HG02938 (cell line): Measurements from ENCODE around the gene SLC30A2.
A peak's percentile ranks its signal among the peaks of the same experiment; 100 is the strongest.

Experiments used
- ATAC-seq: cut with Tn5 transposase; IDR thresholded peaks from one replicate; pipeline ENCODE4 v1.9.1; 2021; ENCODE audit warnings: mild to moderate bottlenecking, moderate library complexity; ENCODE audit not compliant: unreplicated experiment

The SLC30A2 gene

GRCh38 chr1:26041978-26042377, 3.9 kb downstream of the SLC30A2 start:
- ATAC-seq, result no peak

DNA sequence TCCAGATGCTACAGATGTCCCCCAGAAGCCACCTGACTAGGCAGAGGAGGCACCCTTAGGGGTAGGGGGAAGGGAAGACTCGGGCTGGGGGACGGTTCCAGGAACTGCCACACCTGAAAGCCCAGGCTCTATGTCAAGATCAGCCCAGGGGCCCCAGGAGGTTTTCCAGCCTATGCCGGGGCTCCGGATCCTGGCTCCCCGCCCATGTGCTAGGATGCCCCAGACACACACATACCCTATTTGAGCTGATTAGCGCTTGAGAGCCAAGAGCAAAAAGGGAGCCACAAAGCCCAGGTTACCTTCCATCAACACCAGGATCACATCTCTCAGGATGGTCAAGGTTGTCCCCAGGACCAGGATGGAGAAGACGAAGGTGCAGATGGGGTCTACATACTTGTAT, 4.5 kb downstream of the SLC30A2 start:
- ATAC-seq, result no peak

GRCh38 chr1:26038904-26039303, 7.0 kb downstream of the SLC30A2 start:
- no peak for ATAC-seq

DNA sequence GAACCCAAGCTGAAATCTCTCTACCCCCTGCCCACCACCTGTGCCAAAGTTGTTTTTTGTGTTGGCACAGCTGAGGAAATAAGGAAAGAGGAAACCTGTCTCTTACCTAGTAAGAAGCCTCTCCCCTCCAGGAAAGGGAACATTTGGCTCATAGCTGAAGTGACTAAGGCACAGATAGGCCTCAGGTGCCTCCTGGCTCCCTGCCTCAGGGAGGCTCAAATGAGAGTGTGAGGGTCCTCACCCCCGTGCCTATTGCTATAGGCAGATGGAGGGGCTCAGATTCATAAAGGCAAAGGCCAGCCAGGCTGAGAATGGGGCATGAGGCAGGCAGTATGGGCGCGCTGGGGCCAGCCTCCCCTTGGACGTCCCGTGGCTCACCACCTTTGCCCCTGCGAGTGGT, 7.4 kb downstream of the SLC30A2 start:
- ATAC-seq, result no peak

DNA sequence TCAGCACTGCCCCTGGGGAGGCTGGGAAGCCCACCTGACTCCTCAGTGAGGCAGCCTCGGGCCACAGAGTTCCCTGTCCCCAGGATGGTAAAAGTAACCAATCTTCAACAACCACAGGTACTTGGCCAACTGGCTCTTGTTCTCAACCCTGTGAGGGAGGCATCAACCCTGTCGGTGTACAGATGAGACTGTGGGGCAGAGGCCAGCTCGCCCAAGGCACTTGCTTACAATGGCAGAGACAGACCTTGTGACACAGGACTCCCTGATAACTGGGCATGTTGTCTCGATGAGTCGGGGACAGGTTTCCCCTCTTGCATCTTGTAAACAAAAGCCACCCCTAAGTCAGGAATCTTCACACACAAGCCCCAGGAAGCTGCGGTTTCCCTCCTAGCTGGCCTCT, 8.0 kb downstream of the SLC30A2 start:
- ATAC-seq, result no peak

GRCh38 chr1:26036756-26037281, 9.1 kb downstream of the SLC30A2 start:
- no peak for ATAC-seq

DNA sequence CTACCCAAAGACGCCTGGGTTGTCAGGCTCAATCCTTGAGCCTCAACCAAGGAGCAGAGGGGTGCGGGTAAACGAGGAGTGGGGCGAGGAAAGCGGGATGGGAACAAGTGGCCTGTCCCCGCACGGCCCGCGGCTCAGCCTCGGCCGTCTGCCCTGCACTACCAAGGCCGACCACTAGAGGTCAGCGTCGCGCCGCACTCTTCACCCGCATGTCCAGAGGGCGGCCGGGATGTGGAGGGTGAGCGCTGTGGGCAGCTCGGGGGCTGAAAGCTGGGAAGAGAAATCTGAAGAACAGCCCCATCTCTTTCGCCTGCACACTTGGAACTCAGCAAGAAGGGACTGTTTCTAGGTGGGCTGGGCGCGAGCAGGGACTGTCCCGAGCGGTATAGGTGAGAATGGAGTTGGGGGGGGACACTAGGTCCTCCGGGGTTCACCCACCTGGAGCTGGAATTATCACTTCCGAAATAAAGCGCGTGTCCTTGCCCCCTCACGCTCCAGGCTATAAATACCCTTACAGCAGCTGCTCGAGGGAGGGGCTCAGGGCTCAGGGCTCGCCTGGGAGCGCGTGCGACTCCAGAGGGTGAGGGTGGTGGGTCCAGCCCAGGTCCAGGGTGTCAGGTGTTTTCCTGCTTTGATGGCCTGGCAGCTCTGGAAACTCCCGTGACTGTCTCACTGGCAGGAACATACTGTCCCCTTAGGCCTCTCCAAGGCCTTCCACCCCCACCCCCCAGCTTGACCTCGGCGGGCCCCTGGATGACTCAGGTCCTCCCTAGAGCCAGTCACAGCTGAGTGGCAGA, 9.8 kb downstream of the SLC30A2 start:
- peak; percentile 57 for ATAC-seq

DNA sequence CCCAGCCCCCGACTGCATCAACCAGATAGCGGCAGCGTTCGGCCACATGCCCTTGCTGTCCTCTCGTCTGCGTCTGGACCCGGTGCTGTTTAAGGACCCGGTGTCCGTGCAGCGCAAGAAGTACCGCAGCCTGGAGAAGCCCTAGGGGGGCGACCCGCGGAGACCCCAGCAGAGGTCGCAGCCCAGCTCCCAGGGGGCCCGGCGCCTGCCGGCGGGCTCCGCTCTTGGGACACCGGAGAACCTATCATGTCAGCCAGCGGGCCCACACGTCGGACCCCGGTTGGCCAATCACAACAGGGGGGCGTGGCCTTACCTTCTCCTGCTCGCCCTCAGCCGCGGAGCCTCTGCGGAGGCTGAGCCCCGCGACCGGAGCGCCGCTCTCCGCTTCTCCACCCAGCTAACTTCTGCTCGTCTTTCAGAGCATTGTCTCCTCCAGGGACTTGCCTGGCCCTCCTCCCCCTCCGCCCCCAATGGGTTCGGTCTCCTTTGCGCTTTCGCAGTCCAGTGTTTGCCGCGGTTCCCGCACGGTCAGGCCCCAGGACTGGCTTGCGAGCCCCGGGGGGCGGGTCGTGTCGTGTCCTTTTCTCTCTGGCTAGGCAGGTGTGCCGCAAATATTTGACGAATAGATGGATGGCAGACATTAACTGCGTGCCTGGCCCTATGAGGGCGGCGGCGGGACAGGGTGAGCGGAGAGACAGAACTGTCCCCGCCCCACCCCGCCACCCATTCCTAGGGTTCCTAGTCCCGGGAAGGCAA, 10.5 kb downstream of the SLC30A2 start:
- peak; percentile 85 for ATAC-seq

GRCh38 chr1:26034504-26035202, 11.3 kb downstream of the SLC30A2 start:
- no peak for ATAC-seq

- no peak for ATAC-seq
Measured at GRCh38 chr1:26032656-26033357, 13.1 kb downstream of the SLC30A2 start.

DNA sequence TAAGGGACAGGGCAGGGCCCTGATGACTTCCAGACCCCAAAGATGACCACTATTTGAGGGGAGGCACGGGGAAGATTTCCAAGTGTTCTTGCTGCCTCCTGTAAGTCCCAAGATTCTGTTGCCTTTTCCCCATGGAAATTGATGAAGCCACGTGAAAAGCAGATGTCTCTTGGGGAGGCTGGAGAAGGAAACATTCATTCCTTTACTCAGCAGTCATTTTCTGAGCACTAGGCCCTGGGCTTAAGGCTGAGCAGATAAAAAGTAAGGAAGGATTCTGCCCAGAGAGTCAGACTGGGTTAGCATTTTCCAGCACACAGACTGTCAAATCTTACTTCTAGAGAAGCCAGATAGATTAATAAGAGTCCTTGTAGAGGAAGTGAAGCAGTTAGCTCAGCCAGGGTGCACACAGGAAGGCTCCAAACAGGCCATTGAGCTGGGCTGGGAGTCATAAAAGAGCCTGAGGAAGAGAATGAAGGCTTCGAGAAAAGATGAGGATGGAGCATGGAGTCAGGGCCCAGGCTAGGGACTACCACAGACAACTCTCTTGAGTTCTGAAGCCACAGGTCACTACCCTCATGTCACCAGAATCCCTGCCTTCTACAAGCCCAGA, 14.2 kb downstream of the SLC30A2 start:
- no peak for ATAC-seq

GRCh38 chr1:26031196-26031595, 14.7 kb downstream of the SLC30A2 start:
- no peak for ATAC-seq

- ATAC-seq, result no peak
Measured at GRCh38 chr1:26029864-26030481, 15.9 kb downstream of the SLC30A2 start.

DNA sequence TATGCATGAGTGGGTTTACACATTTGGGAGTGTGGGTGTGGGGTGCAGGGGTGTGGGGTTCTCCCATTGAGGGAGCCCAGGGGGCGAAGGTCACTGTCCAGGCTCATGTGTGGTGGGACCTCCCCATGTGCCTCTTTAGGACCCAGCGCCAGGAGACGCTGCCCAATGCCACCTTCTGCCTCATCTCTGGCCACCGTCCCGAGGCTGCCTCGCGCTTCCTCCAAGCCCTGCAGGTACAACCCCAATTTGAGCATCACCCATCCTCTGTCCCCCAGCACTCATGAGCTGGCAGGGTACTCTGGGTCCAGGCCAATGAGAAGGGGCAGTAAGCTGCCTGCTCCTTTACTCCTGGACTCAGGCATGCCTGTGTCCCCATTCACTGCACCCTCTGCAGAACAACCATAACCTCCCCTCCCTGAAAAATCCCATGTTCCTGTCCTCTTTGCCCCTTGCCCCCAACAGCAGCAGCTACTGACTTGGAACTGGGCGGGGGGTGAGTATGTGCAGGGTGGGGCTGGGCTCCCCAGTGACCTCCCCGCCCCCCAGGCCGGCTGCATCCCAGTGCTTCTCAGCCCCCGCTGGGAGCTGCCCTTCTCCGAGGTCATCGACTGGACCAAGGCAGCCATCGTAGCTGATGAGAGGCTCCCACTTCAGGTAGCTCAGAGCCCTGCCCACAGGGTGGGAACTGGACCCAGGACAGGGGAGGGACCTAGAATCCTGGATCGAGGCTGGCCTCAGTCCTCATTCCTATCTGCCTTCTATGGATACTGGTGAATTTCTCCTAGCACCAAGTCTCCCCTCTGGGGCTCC, 16.7 kb downstream of the SLC30A2 start:
- ATAC-seq, result no peak

DNA sequence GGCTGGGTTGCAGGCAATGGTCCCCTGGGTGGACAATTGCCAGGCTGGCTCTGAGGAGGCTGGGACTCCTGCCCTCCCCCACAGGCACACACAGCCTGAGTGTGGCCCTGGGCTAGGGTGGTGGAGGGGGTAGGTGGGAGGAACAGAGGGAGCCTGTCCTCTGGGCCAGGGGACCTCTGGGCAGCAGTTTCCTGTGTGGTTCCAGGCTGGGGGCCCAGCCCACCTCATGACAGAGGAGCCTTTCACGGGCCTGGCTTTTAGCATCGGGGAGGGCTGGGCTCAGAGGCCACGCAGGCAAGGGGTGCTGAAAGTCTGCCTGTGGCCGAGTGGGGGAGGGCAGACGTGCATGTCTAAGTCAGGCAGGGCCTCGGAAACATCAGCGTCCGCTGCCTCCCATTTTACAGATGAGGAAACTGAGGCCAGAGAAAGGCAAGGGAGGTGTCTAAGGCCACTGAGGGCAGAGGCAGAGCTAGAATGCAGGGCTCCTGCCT, 17.4 kb downstream of the SLC30A2 start:
- no peak for ATAC-seq

- ATAC-seq, result no peak
Measured at GRCh38 chr1:26027716-26028489, 18.0 kb downstream of the SLC30A2 start.

DNA sequence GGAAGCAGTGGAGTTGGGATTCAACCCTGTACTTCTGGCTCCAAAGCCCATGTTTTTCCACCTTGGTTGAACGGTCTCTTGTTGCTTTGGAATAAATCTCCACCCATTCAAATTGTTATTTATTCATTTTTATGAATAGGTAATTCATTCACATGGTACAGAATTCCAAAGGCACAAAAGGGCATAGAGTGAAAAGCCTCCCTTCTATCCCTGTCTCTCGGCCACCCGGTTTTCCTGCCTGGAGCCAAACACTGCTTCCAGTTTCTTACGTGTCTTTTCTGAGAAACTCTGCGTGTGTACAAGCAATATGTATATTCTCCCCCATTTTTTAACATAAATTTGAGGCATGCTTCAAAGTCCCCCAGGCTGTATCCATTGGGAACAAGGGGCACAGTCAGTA, 20.4 kb downstream of the SLC30A2 start:
- ATAC-seq, result no peak

- no peak for ATAC-seq
Measured at GRCh38 chr1:26025060-26025459, 20.9 kb downstream of the SLC30A2 start.
